ENCODE data around the gene HTT.

HTT gene

GRCh38 chr4:3268395-3269104 is 194.1 kb downstream of the HTT start:
- no peak for DNase-seq (ENCODE audit: low read depth)
- no peak overlapping the region for H3K4me3 ChIP-seq (ENCODE audit: low read depth, low read length)

GRCh38 chr4:3269105-3269927 is 194.8 kb downstream of the HTT start:
- H3K4me3 ChIP-seq (ENCODE audit: low read depth, low read length), result no peak overlapping the region
- no peak for DNase-seq (ENCODE audit: low read depth)

GRCh38 chr4:3269991-3270611 is 195.6 kb downstream of the HTT start:
- DNase-seq (ENCODE audit: low read depth), result no peak
- H3K4me3 ChIP-seq (ENCODE audit: low read depth, low read length), result no peak overlapping the region

- no peak overlapping the region for H3K4me3 ChIP-seq (ENCODE audit: low read depth, low read length)
- no peak for DNase-seq (ENCODE audit: low read depth)
Measured at GRCh38 chr4:3271131-3271530, 196.7 kb downstream of the HTT start.

GRCh38 chr4:3276986-3277385 is 202.5 kb downstream of the HTT start:
- DNase-seq (ENCODE audit: low read depth), result no peak
- H3K4me3 ChIP-seq (ENCODE audit: low read depth, low read length), result no peak overlapping the region

GRCh38 chr4:3280466-3280865 is 206.0 kb downstream of the HTT start:
- no peak for DNase-seq (ENCODE audit: low read depth)
- no peak overlapping the region for H3K4me3 ChIP-seq (ENCODE audit: low read depth, low read length)

- DNase-seq (ENCODE audit: low read depth), result no peak
- no peak overlapping the region for H3K4me3 ChIP-seq (ENCODE audit: low read depth, low read length)
Measured at GRCh38 chr4:3283483-3283882, 209.0 kb downstream of the HTT start.

- DNase-seq (ENCODE audit: low read depth), result no peak
- no peak overlapping the region for H3K4me3 ChIP-seq (ENCODE audit: low read depth, low read length)
Measured at GRCh38 chr4:3283916-3284315, 209.4 kb downstream of the HTT start.

GRCh38 chr4:3284734-3285557 is 210.5 kb downstream of the HTT start:
- DNase-seq (ENCODE audit: low read depth), result no peak
- H3K4me3 ChIP-seq (ENCODE audit: low read depth, low read length), result no peak overlapping the region

GRCh38 chr4:3285558-3286334 is 211.3 kb downstream of the HTT start:
- no peak for DNase-seq (ENCODE audit: low read depth)
- no peak overlapping the region for H3K4me3 ChIP-seq (ENCODE audit: low read depth, low read length)

- no peak overlapping the region for H3K4me3 ChIP-seq (ENCODE audit: low read depth, low read length)
- DNase-seq (ENCODE audit: low read depth), result no peak
Measured at GRCh38 chr4:3286335-3287175, 212.1 kb downstream of the HTT start.

- H3K4me3 ChIP-seq (ENCODE audit: low read depth, low read length), result no peak overlapping the region
- DNase-seq (ENCODE audit: low read depth), result no peak
Measured at GRCh38 chr4:3287271-3287971, 212.9 kb downstream of the HTT start.

- no peak for DNase-seq (ENCODE audit: low read depth)
- no peak overlapping the region for H3K4me3 ChIP-seq (ENCODE audit: low read depth, low read length)
Measured at GRCh38 chr4:3287972-3288570, 213.6 kb downstream of the HTT start.

GRCh38 chr4:3288571-3289094 is 214.2 kb downstream of the HTT start:
- no peak overlapping the region for H3K4me3 ChIP-seq (ENCODE audit: low read depth, low read length)
- DNase-seq (ENCODE audit: low read depth), result no peak

- no peak overlapping the region for H3K4me3 ChIP-seq (ENCODE audit: low read depth, low read length)
- DNase-seq (ENCODE audit: low read depth), result no peak
Measured at GRCh38 chr4:3290476-3290875, 216.0 kb downstream of the HTT start.

GRCh38 chr4:3290889-3291321 is 216.4 kb downstream of the HTT start:
- DNase-seq (ENCODE audit: low read depth), result no peak
- H3K4me3 ChIP-seq (ENCODE audit: low read depth, low read length), result no peak overlapping the region

GRCh38 chr4:3291411-3291968 is 217.0 kb downstream of the HTT start:
- no peak for DNase-seq (ENCODE audit: low read depth)
- H3K4me3 ChIP-seq (ENCODE audit: low read depth, low read length), result peak overlapping the region; percentile 91
